IPS-18a (cell line): ENCODE measurements around the gene ATP8B4.
A peak's percentile ranks its signal among the peaks of the same experiment; 100 is the strongest.

ENCODE experiments used
- H3K27ac ChIP-seq: one replicate; pipeline ENCODE4 v1.5.1; 2013; ENCODE audit warnings: low read length
- H3K27me3 ChIP-seq: one replicate; pipeline ENCODE4 v1.6.1; 2013; ENCODE audit warnings: mild to moderate bottlenecking, low read length; ENCODE audit not compliant: control insufficient read depth, insufficient read depth
- H3K36me3 ChIP-seq: one replicate; pipeline ENCODE4 v1.6.1; 2013; ENCODE audit warnings: low read depth, low read length; ENCODE audit not compliant: control insufficient read depth
- H3K4me1 ChIP-seq: one replicate; pipeline ENCODE4 v1.6.1; 2013; ENCODE audit warnings: low read depth, low read length; ENCODE audit not compliant: control insufficient read depth
- H3K4me3 ChIP-seq: one replicate; pipeline ENCODE4 v1.5.1; 2013; ENCODE audit warnings: low read length
- H3K9ac ChIP-seq: one replicate; pipeline ENCODE4 v1.6.1; 2013; ENCODE audit warnings: mild to moderate bottlenecking, low read length, moderate library complexity
- H3K9me3 ChIP-seq: one replicate; pipeline ENCODE4 v1.6.1; 2013; ENCODE audit warnings: low read depth, low read length; ENCODE audit not compliant: control insufficient read depth

The ATP8B4 gene

DNA sequence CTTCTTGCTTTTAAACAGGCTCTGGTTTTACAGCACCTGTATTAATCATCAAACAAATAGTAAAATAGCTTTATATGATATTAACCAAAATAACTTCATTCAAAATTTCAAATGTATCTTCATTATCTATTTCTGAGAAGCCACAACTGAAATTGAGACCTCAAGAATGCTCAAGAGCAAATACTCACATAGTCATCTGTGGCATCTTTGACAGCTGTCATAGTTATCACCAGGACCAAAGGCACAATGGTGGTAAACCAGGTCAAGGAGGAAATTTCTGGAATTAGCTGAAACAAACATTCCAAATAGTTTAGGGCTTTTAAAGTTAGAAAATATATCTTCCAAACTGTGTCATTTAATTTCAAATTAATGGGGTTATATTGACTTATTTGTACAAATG is 74.6 kb downstream of the ATP8B4 start:
- Histone ChIP-seq H3K27me3 (no peaks in the 10 kb centered on the region), H3K9me3 (peaks cover 9% of the 10 kb centered on the region), H3K4me1 (no peaks in the 10 kb centered on the region), H3K9ac (no peak overlapping the region), H3K36me3 (no peaks in the 10 kb centered on the region), H3K27ac (no peak overlapping the region), H3K4me3 (no peak overlapping the region)

GRCh38 chr15:50042775-50043174 is 76.3 kb downstream of the ATP8B4 start:
- H3K9me3 ChIP-seq = peaks cover 9% of the 10 kb centered on the region
- no peak overlapping the region for H3K4me3 ChIP-seq
- H3K36me3 ChIP-seq = no peaks in the 10 kb centered on the region
- H3K9ac ChIP-seq = no peak overlapping the region
- no peak overlapping the region for H3K27ac ChIP-seq
- no peaks in the 10 kb centered on the region for H3K27me3 ChIP-seq
- no peaks in the 10 kb centered on the region for H3K4me1 ChIP-seq

DNA sequence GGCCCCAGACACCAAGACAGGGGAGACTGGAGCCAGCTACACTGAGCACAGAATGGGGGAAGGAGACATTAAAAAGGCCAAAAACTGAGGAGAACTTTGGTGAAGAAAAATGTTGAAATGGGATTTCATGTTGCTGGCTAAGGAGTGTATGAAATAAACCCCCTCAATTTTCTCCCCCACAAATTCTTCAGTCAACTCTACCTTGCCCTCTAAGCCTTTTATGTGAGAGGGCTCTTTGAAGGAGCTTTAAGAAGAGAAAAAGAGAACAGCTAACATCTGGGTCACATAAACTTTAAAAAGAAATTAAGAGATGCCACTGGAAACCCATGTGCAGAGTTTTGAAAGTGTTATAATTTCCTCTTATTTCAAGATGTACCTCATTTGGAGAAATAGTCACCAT is 88.6 kb downstream of the ATP8B4 start:
- no peaks in the 10 kb centered on the region for H3K27me3 ChIP-seq
- H3K9me3 ChIP-seq = no peaks in the 10 kb centered on the region
- H3K36me3 ChIP-seq = no peaks in the 10 kb centered on the region
- H3K27ac ChIP-seq = no peak overlapping the region
- H3K9ac ChIP-seq = no peak overlapping the region
- H3K4me3 ChIP-seq = no peak overlapping the region
- no peaks in the 10 kb centered on the region for H3K4me1 ChIP-seq

DNA sequence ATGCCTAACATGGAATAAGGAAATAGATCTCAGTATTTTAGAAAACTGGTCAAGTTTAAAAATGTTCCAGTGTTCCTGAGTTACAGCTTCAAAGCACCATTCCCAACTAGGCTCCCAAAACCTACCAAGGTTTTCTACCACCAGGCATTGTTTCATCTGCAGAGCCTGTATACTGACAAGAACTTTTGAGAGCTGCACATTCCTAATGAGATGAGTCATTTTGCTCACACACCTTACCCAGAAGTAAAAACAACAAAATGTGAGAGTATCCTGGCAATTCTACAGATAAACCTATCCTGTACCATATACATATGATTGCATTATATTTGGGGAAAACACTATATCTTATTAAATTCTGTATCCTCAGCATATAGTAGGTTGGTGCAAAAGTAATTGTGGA is 90.7 kb downstream of the ATP8B4 start:
- Histone ChIP-seq H3K27ac (no peak overlapping the region), H3K9ac (no peak overlapping the region), H3K4me1 (no peaks in the 10 kb centered on the region)

DNA sequence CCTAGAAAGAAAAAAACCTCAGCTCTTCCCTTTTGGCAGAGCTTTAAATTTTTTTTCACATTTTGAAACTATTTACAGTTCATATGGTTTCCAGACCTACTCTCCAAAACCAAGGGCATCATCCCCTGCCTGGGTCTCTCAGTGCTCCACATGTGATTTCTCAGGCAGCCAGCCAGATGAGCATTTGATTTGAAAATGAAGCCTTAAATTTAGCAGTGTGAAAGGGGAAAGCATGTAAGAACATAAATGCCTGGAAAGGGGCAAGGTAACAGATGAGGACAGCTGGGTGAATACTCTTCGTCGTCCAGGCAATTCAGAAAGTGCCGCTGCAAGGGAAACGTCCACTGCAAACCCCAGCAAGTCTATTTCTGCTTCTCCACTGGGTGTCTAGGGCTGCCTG is 94.8 kb downstream of the ATP8B4 start:
- no peaks in the 10 kb centered on the region for H3K4me1 ChIP-seq
- H3K4me3 ChIP-seq = no peak overlapping the region
- no peaks in the 10 kb centered on the region for H3K36me3 ChIP-seq
- no peaks in the 10 kb centered on the region for H3K27me3 ChIP-seq
- no peak overlapping the region for H3K27ac ChIP-seq
- H3K9me3 ChIP-seq = no peaks in the 10 kb centered on the region
- H3K9ac ChIP-seq = no peak overlapping the region

More for the DNA sequence above, 90.7 kb downstream of the ATP8B4 start:
- Histone ChIP-seq H3K36me3 (no peaks in the 10 kb centered on the region), H3K27me3 (no peaks in the 10 kb centered on the region), H3K9me3 (no peaks in the 10 kb centered on the region), H3K4me3 (no peak overlapping the region)

DNA sequence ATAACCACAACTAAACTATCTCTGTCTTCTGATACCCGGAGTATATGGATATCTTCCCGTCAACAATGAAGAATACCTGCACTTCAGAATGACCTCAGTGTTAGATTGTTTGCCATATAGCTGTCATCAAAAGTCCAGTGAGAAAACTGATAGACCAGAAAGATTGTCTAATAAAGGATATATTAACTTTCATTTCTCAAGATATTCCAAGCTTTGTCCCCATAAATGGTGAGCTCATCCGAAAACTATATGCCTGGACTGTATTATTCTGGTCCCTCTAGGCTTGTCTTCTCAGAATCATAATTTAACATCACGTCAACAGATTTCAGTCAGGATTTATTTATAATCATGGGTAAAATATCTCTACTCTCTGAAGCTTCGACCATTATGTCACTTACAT is 100.5 kb downstream of the ATP8B4 start:
- H3K27me3 ChIP-seq = no peaks in the 10 kb centered on the region
- no peak overlapping the region for H3K27ac ChIP-seq
- no peaks in the 10 kb centered on the region for H3K9me3 ChIP-seq
- no peaks in the 10 kb centered on the region for H3K36me3 ChIP-seq
- no peak overlapping the region for H3K4me3 ChIP-seq
- no peak overlapping the region for H3K9ac ChIP-seq
- no peaks in the 10 kb centered on the region for H3K4me1 ChIP-seq

DNA sequence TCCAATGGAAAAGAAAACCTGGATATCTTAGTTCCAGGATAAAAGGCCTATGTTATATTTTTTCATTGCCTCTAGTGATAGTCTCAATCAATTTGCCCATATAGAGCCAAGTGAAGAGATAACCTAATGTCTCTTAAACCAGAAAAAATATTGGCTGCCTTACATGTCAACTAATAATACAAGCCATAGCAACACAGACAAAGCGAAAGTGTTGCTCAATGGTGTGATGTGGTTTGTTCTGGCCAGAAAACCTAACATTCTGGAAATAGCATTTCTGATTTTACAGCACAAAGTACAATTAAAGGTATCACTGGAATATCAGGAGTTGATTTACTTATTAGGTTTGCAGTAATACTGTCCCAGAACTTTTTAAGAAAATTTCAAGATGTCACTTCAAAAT is 101.5 kb downstream of the ATP8B4 start:
- Histone ChIP-seq H3K4me1 (no peaks in the 10 kb centered on the region), H3K36me3 (no peaks in the 10 kb centered on the region), H3K4me3 (no peak overlapping the region), H3K27me3 (no peaks in the 10 kb centered on the region), H3K9me3 (no peaks in the 10 kb centered on the region), H3K9ac (no peak overlapping the region), H3K27ac (no peak overlapping the region)

DNA sequence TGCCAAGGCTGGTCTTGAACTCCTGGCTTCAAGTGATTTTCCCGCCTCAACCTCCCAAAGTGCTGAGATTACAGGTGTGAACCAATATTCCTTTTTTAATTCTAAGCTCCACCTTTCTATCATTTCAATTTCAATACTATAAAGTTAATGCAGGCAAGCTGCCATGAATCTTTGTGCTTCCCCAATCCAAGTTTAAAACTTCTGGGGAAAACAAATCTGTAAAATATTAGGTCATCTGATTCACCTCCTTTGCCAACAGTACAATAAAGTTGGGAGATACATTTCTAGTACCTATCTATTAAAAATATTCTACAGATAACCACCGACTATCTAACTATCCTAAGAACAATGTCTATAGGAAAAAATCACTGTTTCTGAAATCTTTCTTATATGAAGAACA is 102.1 kb downstream of the ATP8B4 start:
- no peaks in the 10 kb centered on the region for H3K36me3 ChIP-seq
- H3K9me3 ChIP-seq = no peaks in the 10 kb centered on the region

GRCh38 chr15:50012790-50013189 is 106.2 kb downstream of the ATP8B4 start:
- H3K4me3 ChIP-seq = no peak overlapping the region
- H3K27me3 ChIP-seq = no peaks in the 10 kb centered on the region
- no peaks in the 10 kb centered on the region for H3K4me1 ChIP-seq
- no peaks in the 10 kb centered on the region for H3K9me3 ChIP-seq
- H3K9ac ChIP-seq = no peak overlapping the region
- H3K27ac ChIP-seq = no peak overlapping the region
- no peaks in the 10 kb centered on the region for H3K36me3 ChIP-seq

More for the DNA sequence above, 102.1 kb downstream of the ATP8B4 start:
- no peaks in the 10 kb centered on the region for H3K4me1 ChIP-seq
- no peak overlapping the region for H3K27ac ChIP-seq
- H3K4me3 ChIP-seq = no peak overlapping the region
- no peak overlapping the region for H3K9ac ChIP-seq
- no peaks in the 10 kb centered on the region for H3K27me3 ChIP-seq

GRCh38 chr15:50009634-50010033 is 109.4 kb downstream of the ATP8B4 start:
- H3K9ac ChIP-seq = no peak overlapping the region
- no peaks in the 10 kb centered on the region for H3K4me1 ChIP-seq

DNA sequence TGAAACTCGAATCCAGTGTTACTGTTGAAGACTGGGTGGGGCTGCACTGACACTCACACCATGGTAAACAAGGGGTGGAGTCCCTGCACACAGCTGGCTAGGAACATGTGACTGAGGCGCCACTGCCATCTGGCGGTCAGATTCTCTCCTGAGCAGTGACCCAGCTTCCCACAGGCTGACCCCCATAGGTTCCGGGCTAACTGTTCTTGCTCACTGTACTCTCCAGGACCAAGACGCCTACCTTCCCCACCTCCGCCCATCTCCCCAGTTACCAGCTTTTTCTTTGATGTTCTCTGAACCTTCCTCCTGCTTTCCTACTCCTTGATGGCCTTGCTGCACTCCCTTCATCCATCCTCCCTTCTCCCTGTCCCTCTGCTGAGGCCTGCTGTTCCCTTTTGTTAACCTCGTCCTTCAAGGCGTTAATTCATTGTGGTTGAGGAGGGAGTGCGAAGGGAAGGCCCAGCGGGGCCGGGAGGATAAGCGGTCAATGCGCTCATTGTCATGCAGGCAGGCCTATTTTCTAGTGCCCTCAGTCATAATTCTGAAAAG is 115.2 kb downstream of the ATP8B4 start:
- no peaks in the 10 kb centered on the region for H3K36me3 ChIP-seq
- H3K27ac ChIP-seq = no peak overlapping the region
- peak overlapping the region; percentile 21 for H3K4me3 ChIP-seq
- no peaks in the 10 kb centered on the region for H3K27me3 ChIP-seq
- H3K4me1 ChIP-seq = peaks cover 14% of the 10 kb centered on the region
- no peak overlapping the region for H3K9ac ChIP-seq
- H3K9me3 ChIP-seq = no peaks in the 10 kb centered on the region

More at GRCh38 chr15:50009634-50010033, 109.4 kb downstream of the ATP8B4 start:
- H3K4me3 ChIP-seq = no peak overlapping the region
- no peaks in the 10 kb centered on the region for H3K9me3 ChIP-seq
- no peaks in the 10 kb centered on the region for H3K36me3 ChIP-seq
- no peak overlapping the region for H3K27ac ChIP-seq
- no peaks in the 10 kb centered on the region for H3K27me3 ChIP-seq

GRCh38 chr15:49991587-49991986 is 127.4 kb downstream of the ATP8B4 start:
- Histone ChIP-seq H3K36me3 (no peaks in the 10 kb centered on the region), H3K9ac (no peak overlapping the region), H3K27ac (no peak overlapping the region), H3K27me3 (no peaks in the 10 kb centered on the region), H3K9me3 (no peaks in the 10 kb centered on the region), H3K4me3 (no peak overlapping the region), H3K4me1 (no peaks in the 10 kb centered on the region)
